GM23338 (cell line): ENCODE measurements around the gene CMTM5. TPM values are rescaled to one million over a fixed set of nuclear protein-coding genes. Genes with fewer than 3 reads are reported as not detected.

Experiments
- ATAC-seq: fragments of 200-7000 bp; cut with Tn5 transposase; 3 replicates; pipeline ENCODE4 v1.9.1; 2020
- DNase-seq: peaks from one replicate; pipeline ENCODE4 v3.0.0-alpha.2; 2015; ENCODE audit warnings: low spot score
- H2AFZ ChIP-seq: fragments of 200-600 bp; sonication (generic); 2 replicates; pipeline ENCODE4 v1.8.0; 2016; ENCODE audit warnings: antibody characterized with exemption, mild to moderate bottlenecking, moderate library complexity
- H3F3A ChIP-seq: fragments of 200-600 bp; sonication (generic); replicated peaks from 2 replicates; pipeline ENCODE4 v1.8.0; 2017; ENCODE audit warnings: antibody characterized with exemption, mixed run types, low read depth
- H3K27ac ChIP-seq: fragments of 200-600 bp; sonication (generic); 2 replicates; pipeline ENCODE4 v1.6.1; 2016; ENCODE audit warnings: low read depth
- H3K27me3 ChIP-seq: fragments of 200-600 bp; sonication (generic); 2 replicates; pipeline ENCODE4 v1.8.0; 2016; ENCODE audit warnings: mild to moderate bottlenecking, mixed run types, moderate library complexity; ENCODE audit not compliant: insufficient read depth
- H3K36me3 ChIP-seq: fragments of 200-600 bp; sonication (generic); 2 replicates; pipeline ENCODE4 v1.8.0; 2016; ENCODE audit warnings: mild to moderate bottlenecking; ENCODE audit not compliant: insufficient read depth
- H3K4me1 ChIP-seq: fragments of 200-600 bp; sonication (generic); 2 replicates; pipeline ENCODE4 v1.8.0; 2016; ENCODE audit warnings: mild to moderate bottlenecking, moderate library complexity; ENCODE audit not compliant: insufficient read depth
- H3K4me2 ChIP-seq: fragments of 200-600 bp; sonication (generic); 2 replicates; pipeline ENCODE4 v1.7.1; 2017; ENCODE audit warnings: mixed run types
- H3K4me3 ChIP-seq: fragments of 200-600 bp; sonication (generic); 2 replicates; pipeline ENCODE4 v1.6.1; 2016; ENCODE audit warnings: mixed run types
- H3K79me2 ChIP-seq: fragments of 200-600 bp; sonication (generic); replicated peaks from 2 replicates; pipeline ENCODE4 v1.8.0; 2017; ENCODE audit warnings: mild to moderate bottlenecking; ENCODE audit not compliant: insufficient read depth
- H3K9me2 ChIP-seq: fragments of 200-600 bp; sonication (generic); 2 replicates; pipeline ENCODE4 v1.8.0; 2017; ENCODE audit not compliant: insufficient read depth
- H4K20me1 ChIP-seq: fragments of 200-600 bp; sonication (generic); replicated peaks from 2 replicates; pipeline ENCODE4 v1.8.0; 2017; ENCODE audit warnings: mild to moderate bottlenecking; ENCODE audit not compliant: insufficient read depth
- H3K27ac Mint-ChIP-seq: 2 replicates; pipeline ENCODE4 v1.8.0; 2020; ENCODE audit warnings: inconsistent platforms, mild to moderate bottlenecking, moderate library complexity, mixed read lengths
- H3K27me3 Mint-ChIP-seq: 3 replicates; pipeline ENCODE4 v1.8.0; 2022; ENCODE audit warnings: low read depth, mild to moderate bottlenecking, moderate library complexity, mixed read lengths, inconsistent platforms; ENCODE audit not compliant: insufficient read depth, poor library complexity
- H3K36me3 Mint-ChIP-seq: 3 replicates; pipeline ENCODE4 v1.8.0; 2021; ENCODE audit warnings: low read depth, mild to moderate bottlenecking, inconsistent platforms, moderate library complexity, mixed read lengths
- H3K4me1 Mint-ChIP-seq: 3 replicates; pipeline ENCODE4 v1.8.0; 2020; ENCODE audit warnings: mild to moderate bottlenecking, inconsistent platforms, mixed read lengths
- H3K4me3 Mint-ChIP-seq: 3 replicates; pipeline ENCODE4 v1.8.0; 2021; ENCODE audit warnings: moderate library complexity, mild to moderate bottlenecking, inconsistent platforms, mixed read lengths
- H3K9me3 Mint-ChIP-seq: 3 replicates; pipeline ENCODE4 v1.8.0; 2020; ENCODE audit warnings: moderate library complexity, mild to moderate bottlenecking, inconsistent platforms, mixed read lengths
- EZH2 ChIP-seq: fragments of 200-600 bp; sonication (generic); IDR thresholded peaks from one replicate; pipeline ENCODE4 v1.8.0; 2017; ENCODE audit warnings: antibody characterized with exemption, mild to moderate bottlenecking, low read depth; ENCODE audit not compliant: unreplicated experiment
- JUNB ChIP-seq: IDR thresholded peaks from one replicate; pipeline ENCODE4 v1.6.1; 2016; ENCODE audit warnings: antibody characterized with exemption; ENCODE audit not compliant: unreplicated experiment
- NANOG ChIP-seq: IDR thresholded peaks from 2 replicates; pipeline ENCODE4 v1.6.1; 2016; ENCODE audit warnings: antibody characterized with exemption, borderline replicate concordance
- POLR2AphosphoS5 ChIP-seq: IDR thresholded peaks from 2 replicates; pipeline ENCODE4 v1.6.1; 2016; ENCODE audit warnings: antibody characterized with exemption, low read depth
- ZNF331 ChIP-seq: fragments of 250-450 bp; sonication (Bioruptor Pico); IDR thresholded peaks from 2 replicates; pipeline ENCODE4 v1.5.0; 2020; ENCODE audit warnings: low read depth, mild to moderate bottlenecking, moderate library complexity
- polyA plus RNA-seq: library from polyadenylated mRNA; unstranded; fragments of >200 nt; fragmentation: Nextera tagmentation; extraction: Ambion mirVana; gene quantifications from 2 replicates; pipeline ENCODE4 v1.2.1, GENCODE V29; 2016
- total RNA-seq: library from RNA; depleted of rRNA; stranded (reverse); fragments of >200 nt; shearing (Covaris generic); gene quantifications from 2 replicates; pipeline ENCODE4 v1.2.3, GENCODE V29; 2014
- TF ChIP-seq, protein P1 (sequence below): fragments of 250-450 bp; sonication (Bioruptor Pico); IDR thresholded peaks from 2 replicates; pipeline ENCODE4 v1.5.0; 2020; ENCODE audit warnings: mild to moderate bottlenecking, moderate library complexity
- TF ChIP-seq, protein P2 (sequence below), 2 experiments: fragments of 200-600 bp in 1 of 2; sonication (generic) in 1 of 2; conservative IDR thresholded peaks; 2 replicates each; pipeline versions ENCODE4 v1.5.1 to v1.6.1; 2016 to 2017; ENCODE audit warnings: antibody characterized with exemption in 2 of 2, low read depth in 2 of 2, mild to moderate bottlenecking in 2 of 2, moderate library complexity in 1 of 2

The CMTM5 gene
- total and polyA plus RNA-seq, 2 experiments from 2014 or later, result 0.24 TPM; not detected in 1

DNA sequence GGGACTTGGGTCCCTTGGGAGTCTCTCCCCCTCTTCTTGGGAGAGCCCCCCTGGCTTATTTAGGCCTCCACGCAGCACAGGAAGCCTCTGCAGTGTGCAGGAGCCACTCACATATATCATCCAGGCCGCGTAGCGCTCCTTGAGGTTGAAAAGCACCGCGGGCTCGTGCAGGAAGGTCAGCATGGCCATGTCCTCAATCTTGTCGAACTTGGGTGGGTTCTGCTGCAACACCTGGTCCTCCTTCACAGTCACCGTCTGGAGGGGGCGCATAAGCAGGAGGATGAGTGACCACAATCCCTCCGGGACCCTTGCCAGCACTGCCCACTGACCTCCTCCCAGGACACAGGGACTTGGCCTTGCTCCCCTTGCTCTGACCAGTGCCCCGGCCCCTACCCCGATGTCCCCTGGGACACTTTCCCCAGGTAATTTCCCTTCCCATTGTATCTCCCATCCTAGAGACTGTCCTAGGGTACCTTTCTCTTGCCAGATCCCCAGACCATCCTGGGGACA lies 28.7 kb downstream of the CMTM5 start (continued):
- TF ChIP-seq, protein P1, sequence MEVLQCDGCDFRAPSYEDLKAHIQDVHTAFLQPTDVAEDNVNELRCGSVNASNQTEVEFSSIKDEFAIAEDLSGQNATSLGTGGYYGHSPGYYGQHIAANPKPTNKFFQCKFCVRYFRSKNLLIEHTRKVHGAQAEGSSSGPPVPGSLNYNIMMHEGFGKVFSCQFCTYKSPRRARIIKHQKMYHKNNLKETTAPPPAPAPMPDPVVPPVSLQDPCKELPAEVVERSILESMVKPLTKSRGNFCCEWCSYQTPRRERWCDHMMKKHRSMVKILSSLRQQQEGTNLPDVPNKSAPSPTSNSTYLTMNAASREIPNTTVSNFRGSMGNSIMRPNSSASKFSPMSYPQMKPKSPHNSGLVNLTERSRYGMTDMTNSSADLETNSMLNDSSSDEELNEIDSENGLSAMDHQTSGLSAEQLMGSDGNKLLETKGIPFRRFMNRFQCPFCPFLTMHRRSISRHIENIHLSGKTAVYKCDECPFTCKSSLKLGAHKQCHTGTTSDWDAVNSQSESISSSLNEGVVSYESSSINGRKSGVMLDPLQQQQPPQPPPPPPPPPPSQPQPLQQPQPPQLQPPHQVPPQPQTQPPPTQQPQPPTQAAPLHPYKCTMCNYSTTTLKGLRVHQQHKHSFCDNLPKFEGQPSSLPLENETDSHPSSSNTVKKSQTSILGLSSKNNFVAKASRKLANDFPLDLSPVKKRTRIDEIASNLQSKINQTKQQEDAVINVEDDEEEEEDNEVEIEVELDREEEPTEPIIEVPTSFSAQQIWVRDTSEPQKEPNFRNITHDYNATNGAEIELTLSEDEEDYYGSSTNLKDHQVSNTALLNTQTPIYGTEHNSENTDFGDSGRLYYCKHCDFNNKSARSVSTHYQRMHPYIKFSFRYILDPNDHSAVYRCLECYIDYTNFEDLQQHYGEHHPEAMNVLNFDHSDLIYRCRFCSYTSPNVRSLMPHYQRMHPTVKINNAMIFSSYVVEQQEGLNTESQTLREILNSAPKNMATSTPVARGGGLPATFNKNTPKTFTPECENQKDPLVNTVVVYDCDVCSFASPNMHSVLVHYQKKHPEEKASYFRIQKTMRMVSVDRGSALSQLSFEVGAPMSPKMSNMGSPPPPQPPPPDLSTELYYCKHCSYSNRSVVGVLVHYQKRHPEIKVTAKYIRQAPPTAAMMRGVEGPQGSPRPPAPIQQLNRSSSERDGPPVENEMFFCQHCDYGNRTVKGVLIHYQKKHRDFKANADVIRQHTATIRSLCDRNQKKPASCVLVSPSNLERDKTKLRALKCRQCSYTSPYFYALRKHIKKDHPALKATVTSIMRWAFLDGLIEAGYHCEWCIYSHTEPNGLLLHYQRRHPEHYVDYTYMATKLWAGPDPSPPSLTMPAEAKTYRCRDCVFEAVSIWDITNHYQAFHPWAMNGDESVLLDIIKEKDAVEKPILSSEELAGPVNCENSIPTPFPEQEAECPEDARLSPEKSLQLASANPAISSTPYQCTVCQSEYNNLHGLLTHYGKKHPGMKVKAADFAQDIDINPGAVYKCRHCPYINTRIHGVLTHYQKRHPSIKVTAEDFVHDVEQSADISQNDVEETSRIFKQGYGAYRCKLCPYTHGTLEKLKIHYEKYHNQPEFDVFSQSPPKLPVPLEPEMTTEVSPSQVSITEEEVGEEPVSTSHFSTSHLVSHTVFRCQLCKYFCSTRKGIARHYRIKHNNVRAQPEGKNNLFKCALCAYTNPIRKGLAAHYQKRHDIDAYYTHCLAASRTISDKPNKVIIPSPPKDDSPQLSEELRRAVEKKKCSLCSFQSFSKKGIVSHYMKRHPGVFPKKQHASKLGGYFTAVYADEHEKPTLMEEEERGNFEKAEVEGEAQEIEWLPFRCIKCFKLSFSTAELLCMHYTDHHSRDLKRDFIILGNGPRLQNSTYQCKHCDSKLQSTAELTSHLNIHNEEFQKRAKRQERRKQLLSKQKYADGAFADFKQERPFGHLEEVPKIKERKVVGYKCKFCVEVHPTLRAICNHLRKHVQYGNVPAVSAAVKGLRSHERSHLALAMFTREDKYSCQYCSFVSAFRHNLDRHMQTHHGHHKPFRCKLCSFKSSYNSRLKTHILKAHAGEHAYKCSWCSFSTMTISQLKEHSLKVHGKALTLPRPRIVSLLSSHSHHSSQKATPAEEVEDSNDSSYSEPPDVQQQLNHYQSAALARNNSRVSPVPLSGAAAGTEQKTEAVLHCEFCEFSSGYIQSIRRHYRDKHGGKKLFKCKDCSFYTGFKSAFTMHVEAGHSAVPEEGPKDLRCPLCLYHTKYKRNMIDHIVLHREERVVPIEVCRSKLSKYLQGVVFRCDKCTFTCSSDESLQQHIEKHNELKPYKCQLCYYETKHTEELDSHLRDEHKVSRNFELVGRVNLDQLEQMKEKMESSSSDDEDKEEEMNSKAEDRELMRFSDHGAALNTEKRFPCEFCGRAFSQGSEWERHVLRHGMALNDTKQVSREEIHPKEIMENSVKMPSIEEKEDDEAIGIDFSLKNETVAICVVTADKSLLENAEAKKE (CRISPR knock-in tag), result no peak

DNA sequence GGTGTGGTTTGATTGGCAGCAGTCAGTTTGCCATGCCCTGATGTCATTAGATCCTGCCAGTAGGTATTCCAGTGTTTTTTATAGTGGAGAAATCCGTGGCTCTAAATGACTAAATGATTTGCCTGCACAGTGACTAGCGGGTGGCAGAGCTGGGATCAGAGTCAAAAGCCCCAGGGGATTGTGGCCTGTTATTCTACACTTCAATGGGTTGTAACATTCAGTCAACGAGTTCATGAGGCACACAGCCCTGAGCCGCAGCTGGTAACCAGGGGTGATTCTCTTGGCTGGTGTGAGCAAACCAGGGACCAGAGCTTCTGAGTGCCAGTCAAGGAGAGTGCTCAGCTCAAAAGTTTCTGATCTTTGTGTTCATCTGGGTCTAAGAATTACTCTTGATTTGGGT lies 29.4 kb downstream of the CMTM5 start:
- no peak for ATAC-seq
- Mint-ChIP-seq H3K4me3 (no peak overlapping the region; the same call in 2 of the 3 replicates), H3K36me3 (no peaks in the 10 kb centered on the region; the same call in 2 of the 3 replicates), H3K4me1 (peaks cover 6% of the 10 kb centered on the region; the same call in 2 of the 3 replicates), H3K9me3 (no peaks in the 10 kb centered on the region; the same call in 2 of the 3 replicates), H3K27ac (no peak overlapping the region), H3K27me3 (peaks cover 23% of the 10 kb centered on the region)
- no peak for DNase-seq
- Histone ChIP-seq H3K27ac (no peak overlapping the region), H3K4me1 (no peaks in the 10 kb centered on the region), H3K4me3 (no peak overlapping the region), H3K36me3 (no peaks in the 10 kb centered on the region), H3K79me2 (no peaks in the 10 kb centered on the region), H4K20me1 (no peaks in the 10 kb centered on the region), H2AFZ (no peak overlapping the region), H3K4me2 (no peak overlapping the region), H3K9me2 (no peaks in the 10 kb centered on the region), H3K27me3 (no peaks in the 10 kb centered on the region), H3F3A (no peaks in the 10 kb centered on the region)
- TF ChIP-seq ZNF331 (CRISPR knock-in tag) (no peak), EZH2 (no peak), POLR2AphosphoS5 (no peak), JUNB (no peak), NANOG (no peak)
- TF ChIP-seq, protein P1 (CRISPR knock-in tag), result no peak
- TF ChIP-seq, protein P2, sequence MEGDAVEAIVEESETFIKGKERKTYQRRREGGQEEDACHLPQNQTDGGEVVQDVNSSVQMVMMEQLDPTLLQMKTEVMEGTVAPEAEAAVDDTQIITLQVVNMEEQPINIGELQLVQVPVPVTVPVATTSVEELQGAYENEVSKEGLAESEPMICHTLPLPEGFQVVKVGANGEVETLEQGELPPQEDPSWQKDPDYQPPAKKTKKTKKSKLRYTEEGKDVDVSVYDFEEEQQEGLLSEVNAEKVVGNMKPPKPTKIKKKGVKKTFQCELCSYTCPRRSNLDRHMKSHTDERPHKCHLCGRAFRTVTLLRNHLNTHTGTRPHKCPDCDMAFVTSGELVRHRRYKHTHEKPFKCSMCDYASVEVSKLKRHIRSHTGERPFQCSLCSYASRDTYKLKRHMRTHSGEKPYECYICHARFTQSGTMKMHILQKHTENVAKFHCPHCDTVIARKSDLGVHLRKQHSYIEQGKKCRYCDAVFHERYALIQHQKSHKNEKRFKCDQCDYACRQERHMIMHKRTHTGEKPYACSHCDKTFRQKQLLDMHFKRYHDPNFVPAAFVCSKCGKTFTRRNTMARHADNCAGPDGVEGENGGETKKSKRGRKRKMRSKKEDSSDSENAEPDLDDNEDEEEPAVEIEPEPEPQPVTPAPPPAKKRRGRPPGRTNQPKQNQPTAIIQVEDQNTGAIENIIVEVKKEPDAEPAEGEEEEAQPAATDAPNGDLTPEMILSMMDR (conservative IDR thresholded peaks at IDR 0.05; ENCODE audit: low read depth in 2 of 2), result no peak
